Kidney epithelial cell (primary cell): ENCODE data around the gene JMJD8. TPM values are rescaled to one million over a fixed set of nuclear protein-coding genes. Genes with fewer than 3 reads are reported as not detected.

Experiments used
- DNase-seq: peaks from one replicate; pipeline ENCODE4 v3.0.0-alpha.2; 2010; ENCODE audit warnings: low read depth
- H3K27me3 ChIP-seq: 2 replicates; pipeline ENCODE4 v1.6.0; 2011; ENCODE audit warnings: low read length; ENCODE audit not compliant: control insufficient read depth, insufficient read depth
- H3K36me3 ChIP-seq: 2 replicates; pipeline ENCODE4 v1.5.1; 2011; ENCODE audit warnings: low read length; ENCODE audit not compliant: control insufficient read depth, insufficient read depth
- H3K4me3 ChIP-seq: 2 replicates; pipeline ENCODE4 v1.5.1; 2011; ENCODE audit warnings: low read depth, mild to moderate bottlenecking, control low read depth, low read length
- CTCF ChIP-seq: IDR thresholded peaks from 2 replicates; pipeline ENCODE4 v1.5.1; 2011; ENCODE audit warnings: mild to moderate bottlenecking, moderate library complexity, low read length, control low read depth, inconsistent platforms; ENCODE audit not compliant: insufficient read depth, poor library complexity, severe bottlenecking
- total RNA-seq: library from RNA; depleted of rRNA; stranded (reverse); fragments of >200 nt; gene quantifications from 2 replicates; pipeline ENCODE4 v1.2.3, GENCODE V29; 2015

JMJD8 gene
- total RNA-seq, 1 donor from 2014 or later: 59.4 TPM

GRCh38 chr16:703406-703805 is 19.3 kb upstream of the JMJD8 start:
- no peak for TF ChIP-seq CTCF
- H3K27me3 ChIP-seq: peaks cover 92% of the 10 kb centered on the region
- H3K36me3 ChIP-seq: no peaks in the 10 kb centered on the region
- no peak for DNase-seq
- no peak overlapping the region for H3K4me3 ChIP-seq

GRCh38 chr16:702341-702740 is 18.2 kb upstream of the JMJD8 start:
- TF ChIP-seq CTCF: no peak
- no peak for DNase-seq
- Histone ChIP-seq H3K36me3 (no peaks in the 10 kb centered on the region), H3K27me3 (peaks cover 84% of the 10 kb centered on the region), H3K4me3 (no peak overlapping the region)

- Histone ChIP-seq H3K4me3 (no peak overlapping the region), H3K27me3 (peaks cover 76% of the 10 kb centered on the region), H3K36me3 (no peaks in the 10 kb centered on the region)
- no peak for TF ChIP-seq CTCF
- DNase-seq: no peak
These were observed 16.8 kb upstream of the JMJD8 start for GRCh38 chr16:700684-701584.

- Histone ChIP-seq H3K36me3 (no peaks in the 10 kb centered on the region), H3K4me3 (no peak overlapping the region), H3K27me3 (peaks cover 80% of the 10 kb centered on the region)
- no peak for DNase-seq
- no peak for TF ChIP-seq CTCF
These were observed 15.0 kb upstream of the JMJD8 start for GRCh38 chr16:698911-699671.

GRCh38 chr16:695355-696089 is 11.4 kb upstream of the JMJD8 start:
- Histone ChIP-seq H3K27me3 (peaks cover 59% of the 10 kb centered on the region), H3K4me3 (no peak overlapping the region), H3K36me3 (no peaks in the 10 kb centered on the region)
- no peak for TF ChIP-seq CTCF
- DNase-seq: no peak
